IMR-90 (cell line): ENCODE results near the gene GNAT1. TPM values are rescaled to one million over a fixed set of nuclear protein-coding genes. Genes with fewer than 3 reads are reported as not detected.

Experiments used
- ATAC-seq: fragments of 200-7000 bp; cut with Tn5 transposase; 2 replicates; pipeline ENCODE4 v1.9.1; 2020; ENCODE audit warnings: low read depth, mild to moderate bottlenecking, moderate library complexity
- BruUV-seq: library from RNA; stranded (reverse); fragments of 400-500 nt; replicated peaks from 2 replicates; lab custom pipeline; 2021; lab: Mats Ljungman, UMichigan
- CTCF ChIA-PET: fragments of 300-600 bp; formaldehyde crosslinking; extraction: SDS; loops from one replicate; lab custom pipeline; 2021; ENCODE audit warnings: antibody characterized with exemption; lab: Yijun Ruan, JAX
- POLR2A ChIA-PET: fragments of 300-600 bp; sonication (Branson Sonifier 250); formaldehyde crosslinking; loops from one replicate; lab custom pipeline; 2022; ENCODE audit warnings: antibody characterized with exemption; ENCODE audit not compliant: unreplicated experiment; lab: Charles Lee
- DNase-seq: peaks from one replicate; pipeline ENCODE4 v3.0.0; 2013
- H2AFZ ChIP-seq: replicated peaks from 2 replicates; pipeline ENCODE3; 2013; ENCODE audit warnings: low read length, mild to moderate bottlenecking; ENCODE audit not compliant: poor library complexity
- H2AK5ac ChIP-seq: 2 replicates; pipeline ENCODE4 v1.6.1; 2013; ENCODE audit warnings: low read depth, low read length, inconsistent platforms
- H2AK9ac ChIP-seq: replicated peaks from 2 replicates; pipeline ENCODE3; 2013; ENCODE audit warnings: mild to moderate bottlenecking, low read depth, low read length, moderate library complexity; ENCODE audit not compliant: poor library complexity
- H2BK120ac ChIP-seq: 2 replicates; pipeline ENCODE4 v1.6.1; 2013; ENCODE audit warnings: low read depth, low read length, inconsistent platforms
- H2BK15ac ChIP-seq: 3 replicates; pipeline ENCODE4 v1.6.1; 2013; ENCODE audit warnings: low read depth, low read length, inconsistent platforms
- H2BK20ac ChIP-seq: 2 replicates; pipeline ENCODE4 v1.6.1; 2013; ENCODE audit warnings: low read depth, mild to moderate bottlenecking, inconsistent platforms, low read length, moderate library complexity
- H2BK5ac ChIP-seq: 2 replicates; pipeline ENCODE4 v1.6.1; 2013; ENCODE audit warnings: mild to moderate bottlenecking, low read depth, low read length, inconsistent platforms; ENCODE audit not compliant: poor library complexity, severe bottlenecking
- H3K14ac ChIP-seq: replicated peaks from 2 replicates; pipeline ENCODE4 v1.6.1; 2013; ENCODE audit warnings: low read depth, low read length, inconsistent platforms
- H3K18ac ChIP-seq: 2 replicates; pipeline ENCODE4 v1.6.1; 2013; ENCODE audit warnings: low read depth, low read length, control low read depth
- H3K23ac ChIP-seq: 2 replicates; pipeline ENCODE4 v1.6.1; 2013; ENCODE audit warnings: low read depth, low read length, inconsistent platforms
- H3K27ac ChIP-seq: 2 replicates; pipeline ENCODE4 v1.5.1; 2013; ENCODE audit warnings: mild to moderate bottlenecking, control low read depth, low read length; ENCODE audit not compliant: insufficient read depth
- H3K27me3 ChIP-seq: 2 replicates; pipeline ENCODE4 v1.6.1; 2013; ENCODE audit warnings: low read length; ENCODE audit not compliant: control insufficient read depth, insufficient read depth
- H3K36me3 ChIP-seq: 2 replicates; pipeline ENCODE4 v1.6.1; 2013; ENCODE audit warnings: low read length, mixed read lengths; ENCODE audit not compliant: control insufficient read depth, insufficient read depth
- H3K4ac ChIP-seq: 2 replicates; pipeline ENCODE4 v1.6.1; 2013; ENCODE audit warnings: low read depth, low read length, inconsistent platforms
- H3K4me1 ChIP-seq: 2 replicates; pipeline ENCODE4 v1.6.1; 2013; ENCODE audit warnings: low read length, mixed read lengths; ENCODE audit not compliant: control insufficient read depth, insufficient read depth
- H3K4me2 ChIP-seq: 2 replicates; pipeline ENCODE4 v1.6.1; 2013; ENCODE audit warnings: low read depth, mild to moderate bottlenecking, control low read depth, low read length, moderate library complexity
- H3K4me3 ChIP-seq: 2 replicates; pipeline ENCODE4 v1.5.1; 2013; ENCODE audit warnings: low read depth, mild to moderate bottlenecking, control low read depth, low read length, moderate library complexity; ENCODE audit not compliant: insufficient read depth
- H3K56ac ChIP-seq: 2 replicates; pipeline ENCODE4 v1.6.1; 2013; ENCODE audit warnings: low read length, inconsistent platforms; ENCODE audit not compliant: insufficient read depth; ENCODE audit errors: extremely low read depth
- H3K79me1 ChIP-seq, 2 experiments: 2 replicates each; pipeline ENCODE4 v1.6.1; 2013; ENCODE audit warnings: low read length in 2 of 2, inconsistent platforms in 1 of 2, low read depth in 1 of 2
- H3K9ac ChIP-seq: 2 replicates; pipeline ENCODE4 v1.6.1; 2013; ENCODE audit warnings: low read depth, low read length, control low read depth
- H3K9me1 ChIP-seq: 2 replicates; pipeline ENCODE4 v1.6.1; 2013; ENCODE audit warnings: low read length, inconsistent platforms; ENCODE audit not compliant: insufficient read depth
- H3K9me3 ChIP-seq: 2 replicates; pipeline ENCODE4 v1.6.1; 2013; ENCODE audit warnings: low read length; ENCODE audit not compliant: control insufficient read depth, insufficient read depth
- H4K20me1 ChIP-seq: 2 replicates; pipeline ENCODE4 v1.6.1; 2013; ENCODE audit warnings: low read length, inconsistent platforms; ENCODE audit not compliant: insufficient read depth
- H4K5ac ChIP-seq: 2 replicates; pipeline ENCODE4 v1.6.1; 2013; ENCODE audit warnings: mild to moderate bottlenecking, low read depth, low read length, control low read depth
- H4K8ac ChIP-seq, 2 experiments: 2 replicates each; pipeline ENCODE4 v1.6.1; 2013; ENCODE audit warnings: low read depth in 2 of 2, low read length in 2 of 2, control low read depth in 1 of 2, inconsistent platforms in 1 of 2
- H4K91ac ChIP-seq: 2 replicates; pipeline ENCODE4 v1.6.1; 2013; ENCODE audit warnings: low read depth, low read length, inconsistent platforms; ENCODE audit not compliant: insufficient read depth
- BHLHE40 ChIP-seq: fragments of 150-350 bp; IDR thresholded peaks from 2 replicates; pipeline ENCODE4 v1.6.1; 2016; ENCODE audit warnings: mild to moderate bottlenecking, low read depth, low read length
- CHD1 ChIP-seq: IDR thresholded peaks from 2 replicates; pipeline ENCODE4 v1.6.1; 2012; ENCODE audit warnings: low read depth, low read length, improper control_type of control experiment
- FOS ChIP-seq: fragments of 150-350 bp; IDR thresholded peaks from 2 replicates; pipeline ENCODE4 v1.6.1; 2016; ENCODE audit warnings: low read depth, low read length
- MAZ ChIP-seq: IDR thresholded peaks from 2 replicates; pipeline ENCODE4 v1.6.1; 2012; ENCODE audit warnings: low read depth, mild to moderate bottlenecking, low read length, improper control_type of control experiment, moderate library complexity, borderline replicate concordance
- MXI1 ChIP-seq: IDR thresholded peaks from 2 replicates; pipeline ENCODE4 v1.6.1; 2012; ENCODE audit warnings: low read depth, mild to moderate bottlenecking, low read length, moderate library complexity, borderline replicate concordance
- RAD21 ChIP-seq: IDR thresholded peaks from 2 replicates; pipeline ENCODE4 v1.6.1; 2012; ENCODE audit warnings: low read length, improper control_type of control experiment
- RCOR1 ChIP-seq: IDR thresholded peaks from 2 replicates; pipeline ENCODE4 v1.6.1; 2012; ENCODE audit warnings: mild to moderate bottlenecking, low read length, improper control_type of control experiment; ENCODE audit not compliant: insufficient replicate concordance
- RFX5 ChIP-seq: IDR thresholded peaks from 2 replicates; pipeline ENCODE4 v1.8.0; 2012; ENCODE audit warnings: low read depth, mild to moderate bottlenecking, low read length, moderate library complexity
- WGBS, 2 experiments: methylation state at CpG; one replicate each; pipeline versions ENCODE4 v1.1.5 to v1.1.7; 2013; ENCODE audit warnings: missing lambda C conversion rate in 2 of 2; ENCODE audit not compliant: insufficient read length in 1 of 2; ENCODE audit errors: extremely low coverage in 2 of 2; 5-methylcytosine and 5-hydroxymethylcytosine counted together
- dilution Hi-C: fragments of 300-500 bp; cut with HindIII; formaldehyde crosslinking; loops from one replicate; pipeline ENCODE4 v1.14.3; 2018; ENCODE audit warnings: low sequenced_read_pairs; ENCODE audit not compliant: unreplicated experiment
- in situ Hi-C: fragments of 300-500 bp; cut with MboI; formaldehyde crosslinking; loops from 3 replicates; pipeline ENCODE4 v1.14.3; 2019; ENCODE audit warnings: low sequenced_read_pairs, inconsistent platforms, mixed read lengths
- intact Hi-C: fragments of 100-400 bp; cut with micrococcal nuclease; formaldehyde crosslinking; loops from 2 replicates; pipeline ENCODE4 v1.10.0; 2022
- polyA plus RNA-seq, 3 experiments: library from polyadenylated mRNA; depleted of rRNA; stranded (reverse); fragments of >200 nt; gene quantifications; 2 replicates each; pipeline ENCODE4 v1.2.3, GENCODE V29; 2012; ENCODE audit warnings: low replicate concordance in 1 of 3
- total RNA-seq: library from RNA; depleted of rRNA; stranded (reverse); fragments of >200 nt; gene quantifications from 2 replicates; pipeline ENCODE4 v1.2.3, GENCODE V29; 2012
- TF ChIP-seq, protein P1 (sequence below): conservative IDR thresholded peaks from 2 replicates; pipeline ENCODE4 v1.5.1; 2012; ENCODE audit warnings: mild to moderate bottlenecking, low read depth, low read length, improper control_type of control experiment
- TF ChIP-seq, protein P2 (sequence below): fragments of 150-350 bp; IDR thresholded peaks from 2 replicates; pipeline ENCODE4 v1.6.1; 2017; ENCODE audit warnings: mild to moderate bottlenecking, antibody characterized with exemption, low read length, low read depth

GNAT1 gene
- total and polyA plus RNA-seq, 2 of the 4 experiments (the other 2 are of a cell fraction) = not detected

DNA sequence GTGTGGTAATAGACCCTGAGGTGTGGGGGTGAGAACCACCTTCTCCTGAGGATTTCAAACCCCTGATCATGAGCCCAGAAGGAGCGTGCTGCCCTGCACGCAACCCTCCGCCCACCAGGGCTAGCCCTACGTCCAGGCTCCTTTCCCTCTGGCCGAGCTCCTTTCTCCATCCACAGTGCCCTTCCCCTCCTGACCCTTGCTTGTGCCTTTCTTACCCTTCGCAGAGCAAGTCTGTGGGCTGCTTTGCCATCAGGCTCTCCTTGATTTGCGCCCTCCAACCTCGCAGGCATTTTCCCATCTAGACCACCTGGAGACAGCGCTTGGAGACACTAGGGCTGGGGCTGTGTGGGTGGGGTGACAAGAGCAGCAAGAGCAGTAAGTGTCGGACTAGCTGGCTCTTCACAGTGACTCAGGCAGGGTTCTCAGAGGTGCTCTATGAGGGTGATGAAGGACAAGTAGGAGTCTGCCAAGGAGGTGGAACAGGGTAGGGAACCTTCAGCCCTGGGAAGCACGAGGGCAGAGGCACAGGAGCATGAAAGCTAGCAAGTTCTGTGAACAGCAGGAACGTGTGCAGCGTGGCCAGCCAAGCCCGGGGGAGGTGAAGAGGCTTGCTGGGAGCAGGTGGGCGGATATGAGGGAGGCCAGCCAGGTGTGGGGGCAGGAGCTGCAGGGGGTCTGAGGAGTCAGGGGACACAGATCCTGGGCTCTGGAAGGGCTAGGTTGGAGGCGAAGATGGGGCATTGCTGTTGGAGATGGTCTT is 11.1 kb downstream of the GNAT1 start:
- no peaks in the 10 kb centered on the region for H3K9me1 ChIP-seq
- H2AK5ac ChIP-seq = no peak overlapping the region
- H4K8ac ChIP-seq = no peak overlapping the region
- H2BK15ac ChIP-seq = no peak overlapping the region
- no peak overlapping the region for H2AK9ac ChIP-seq
- H4K20me1 ChIP-seq = no peaks in the 10 kb centered on the region; the same call in 1 of the 2 replicates
- H2BK5ac ChIP-seq = no peak overlapping the region
- no peak overlapping the region for H2AFZ ChIP-seq
- no peak overlapping the region for H3K23ac ChIP-seq
- intact Hi-C loops (no loop called here), dilution Hi-C loops (no loop called here), in situ Hi-C loops (no loop called here)
- H4K5ac ChIP-seq = no peak overlapping the region
- no peak overlapping the region for H2BK120ac ChIP-seq
- H3K14ac ChIP-seq = no peak overlapping the region
- H3K36me3 ChIP-seq = no peaks in the 10 kb centered on the region
- no peak overlapping the region for H3K56ac ChIP-seq
- no peak for DNase-seq
- no peak for ATAC-seq
- no peak overlapping the region for H3K9ac ChIP-seq
- H3K9me3 ChIP-seq = no peaks in the 10 kb centered on the region
- H3K27ac ChIP-seq = no peak overlapping the region
- no TSS peak for BruUV-seq
- H3K4me3 ChIP-seq = no peak overlapping the region
- 78% methylated on average over 8 of the region's 16 CpGs; no CpG with 5 or more reads in 1 of the 2 experiments for WGBS, 2 experiments
- peaks cover 63% of the 10 kb centered on the region for H3K27me3 ChIP-seq
- TF ChIP-seq, protein P1, sequence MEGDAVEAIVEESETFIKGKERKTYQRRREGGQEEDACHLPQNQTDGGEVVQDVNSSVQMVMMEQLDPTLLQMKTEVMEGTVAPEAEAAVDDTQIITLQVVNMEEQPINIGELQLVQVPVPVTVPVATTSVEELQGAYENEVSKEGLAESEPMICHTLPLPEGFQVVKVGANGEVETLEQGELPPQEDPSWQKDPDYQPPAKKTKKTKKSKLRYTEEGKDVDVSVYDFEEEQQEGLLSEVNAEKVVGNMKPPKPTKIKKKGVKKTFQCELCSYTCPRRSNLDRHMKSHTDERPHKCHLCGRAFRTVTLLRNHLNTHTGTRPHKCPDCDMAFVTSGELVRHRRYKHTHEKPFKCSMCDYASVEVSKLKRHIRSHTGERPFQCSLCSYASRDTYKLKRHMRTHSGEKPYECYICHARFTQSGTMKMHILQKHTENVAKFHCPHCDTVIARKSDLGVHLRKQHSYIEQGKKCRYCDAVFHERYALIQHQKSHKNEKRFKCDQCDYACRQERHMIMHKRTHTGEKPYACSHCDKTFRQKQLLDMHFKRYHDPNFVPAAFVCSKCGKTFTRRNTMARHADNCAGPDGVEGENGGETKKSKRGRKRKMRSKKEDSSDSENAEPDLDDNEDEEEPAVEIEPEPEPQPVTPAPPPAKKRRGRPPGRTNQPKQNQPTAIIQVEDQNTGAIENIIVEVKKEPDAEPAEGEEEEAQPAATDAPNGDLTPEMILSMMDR = no peak
- no peak for TF ChIP-seq BHLHE40
- no peak for TF ChIP-seq FOS
- no peak for TF ChIP-seq RCOR1
- TF ChIP-seq, protein P2, sequence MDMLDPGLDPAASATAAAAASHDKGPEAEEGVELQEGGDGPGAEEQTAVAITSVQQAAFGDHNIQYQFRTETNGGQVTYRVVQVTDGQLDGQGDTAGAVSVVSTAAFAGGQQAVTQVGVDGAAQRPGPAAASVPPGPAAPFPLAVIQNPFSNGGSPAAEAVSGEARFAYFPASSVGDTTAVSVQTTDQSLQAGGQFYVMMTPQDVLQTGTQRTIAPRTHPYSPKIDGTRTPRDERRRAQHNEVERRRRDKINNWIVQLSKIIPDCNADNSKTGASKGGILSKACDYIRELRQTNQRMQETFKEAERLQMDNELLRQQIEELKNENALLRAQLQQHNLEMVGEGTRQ = no peak
- no peak for TF ChIP-seq MAZ
- no peak for TF ChIP-seq RAD21
- TF ChIP-seq MXI1 = no peak
- no peak for TF ChIP-seq RFX5
- TF ChIP-seq CHD1 = no peak
- no peak overlapping the region for H4K91ac ChIP-seq
- H3K4me1 ChIP-seq = peaks cover 2% of the 10 kb centered on the region; the same call in 1 of the 2 replicates
- no peak overlapping the region for H3K18ac ChIP-seq
- no peak overlapping the region for H3K4ac ChIP-seq
- H2BK20ac ChIP-seq = no peak overlapping the region
- H3K4me2 ChIP-seq = no peak overlapping the region
- CTCF ChIA-PET = no interaction called here
- POLR2A ChIA-PET = no interaction called here
- no peaks in the 10 kb centered on the region for H3K79me1 ChIP-seq
